Activated T-cell treated with anti-CD3 and anti-CD28 coated beads, Interleukin-2, amount 50 U/mL, for 1 hour (primary cell): ENCODE results near the gene KIRREL3.

Source experiments
- DNase-seq: peaks from one replicate; pipeline ENCODE4 v3.0.0-alpha.2; 2020

Gene KIRREL3

GRCh38 chr11:126949066-126949891, 51.3 kb downstream of the KIRREL3 start:
- no peak for DNase-seq

GRCh38 chr11:126948563-126948962, 52.0 kb downstream of the KIRREL3 start:
- no peak for DNase-seq

GRCh38 chr11:126945319-126945718, 55.3 kb downstream of the KIRREL3 start:
- DNase-seq, result no peak

- DNase-seq, result no peak
Observed at GRCh38 chr11:126943316-126943715, 57.3 kb downstream of the KIRREL3 start.

GRCh38 chr11:126942146-126942545, 58.4 kb downstream of the KIRREL3 start:
- no peak for DNase-seq

GRCh38 chr11:126939552-126939951, 61.0 kb downstream of the KIRREL3 start:
- DNase-seq, result no peak

- no peak for DNase-seq
Observed at GRCh38 chr11:126938718-126939117, 61.9 kb downstream of the KIRREL3 start.

- no peak for DNase-seq
Observed at GRCh38 chr11:126930091-126930841, 70.3 kb downstream of the KIRREL3 start.

- no peak for DNase-seq
Observed at GRCh38 chr11:126929179-126930061, 71.2 kb downstream of the KIRREL3 start.

GRCh38 chr11:126927623-126928022, 72.9 kb downstream of the KIRREL3 start:
- no peak for DNase-seq

GRCh38 chr11:126926376-126926791, 74.2 kb downstream of the KIRREL3 start:
- no peak for DNase-seq

GRCh38 chr11:126925321-126926093, 75.1 kb downstream of the KIRREL3 start:
- no peak for DNase-seq

- DNase-seq, result no peak
Observed at GRCh38 chr11:126924376-126925040, 76.1 kb downstream of the KIRREL3 start.

GRCh38 chr11:126920833-126921232, 79.7 kb downstream of the KIRREL3 start:
- no peak for DNase-seq

GRCh38 chr11:126919147-126919823, 81.3 kb downstream of the KIRREL3 start:
- no peak for DNase-seq

GRCh38 chr11:126918556-126918955, 82.0 kb downstream of the KIRREL3 start:
- DNase-seq, result no peak

- no peak for DNase-seq
Observed at GRCh38 chr11:126917531-126918204, 82.9 kb downstream of the KIRREL3 start.

- no peak for DNase-seq
Observed at GRCh38 chr11:126915430-126915829, 85.1 kb downstream of the KIRREL3 start.

- no peak for DNase-seq
Observed at GRCh38 chr11:126914941-126915340, 85.6 kb downstream of the KIRREL3 start.

- DNase-seq, result no peak
Observed at GRCh38 chr11:126914166-126914565, 86.4 kb downstream of the KIRREL3 start.

GRCh38 chr11:126904520-126904919, 96.0 kb downstream of the KIRREL3 start:
- DNase-seq, result no peak
